HG03175 (cell line): ENCODE data around the gene AP2M1.

Source experiments
- ATAC-seq: cut with Tn5 transposase; IDR thresholded peaks from one replicate; pipeline ENCODE4 v1.9.1; 2021; ENCODE audit warnings: mild to moderate bottlenecking, moderate library complexity; ENCODE audit not compliant: unreplicated experiment

AP2M1 gene

DNA sequence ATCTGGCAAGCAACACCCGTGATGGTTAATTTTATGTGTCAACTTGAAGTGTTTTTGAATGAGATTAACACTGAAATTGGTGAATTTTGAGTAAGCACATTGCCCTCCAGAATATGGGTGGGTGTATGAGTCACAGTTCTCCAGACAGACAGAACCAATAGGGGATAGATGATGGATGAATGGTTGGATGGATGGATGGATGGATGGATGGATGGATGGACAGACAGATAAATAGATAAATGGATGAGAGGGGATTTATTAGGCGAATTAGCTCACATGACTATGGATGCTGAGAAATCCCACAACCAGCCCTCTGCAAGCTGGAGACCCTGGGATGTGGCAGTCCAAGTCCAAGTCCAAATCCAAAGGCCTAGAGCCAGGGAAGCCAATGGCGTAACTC is 49.3 kb downstream of the AP2M1 start:
- no peak for ATAC-seq

DNA sequence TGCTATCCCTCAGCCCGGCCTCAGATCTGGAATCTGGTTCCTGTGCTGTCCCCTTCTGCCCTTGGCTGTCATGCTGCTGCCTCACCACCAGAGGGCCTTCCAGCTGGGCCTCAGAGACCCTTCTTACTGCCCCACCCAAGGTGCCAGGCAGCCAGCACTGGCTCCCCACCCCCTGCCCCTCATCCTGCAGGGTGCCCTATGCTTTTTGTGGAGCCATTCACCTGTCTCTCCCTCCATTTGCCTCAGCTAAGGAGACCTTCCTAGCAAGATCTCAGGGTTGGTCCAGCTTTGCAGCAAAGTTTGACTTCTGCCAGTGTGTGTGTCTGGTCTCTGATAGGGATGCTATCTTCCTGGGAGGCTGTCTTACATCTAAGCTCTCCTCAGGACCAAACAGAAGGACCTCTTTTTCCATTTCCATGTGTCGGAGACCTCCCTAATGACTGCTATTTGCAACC is 52.9 kb downstream of the AP2M1 start:
- no peak for ATAC-seq

DNA sequence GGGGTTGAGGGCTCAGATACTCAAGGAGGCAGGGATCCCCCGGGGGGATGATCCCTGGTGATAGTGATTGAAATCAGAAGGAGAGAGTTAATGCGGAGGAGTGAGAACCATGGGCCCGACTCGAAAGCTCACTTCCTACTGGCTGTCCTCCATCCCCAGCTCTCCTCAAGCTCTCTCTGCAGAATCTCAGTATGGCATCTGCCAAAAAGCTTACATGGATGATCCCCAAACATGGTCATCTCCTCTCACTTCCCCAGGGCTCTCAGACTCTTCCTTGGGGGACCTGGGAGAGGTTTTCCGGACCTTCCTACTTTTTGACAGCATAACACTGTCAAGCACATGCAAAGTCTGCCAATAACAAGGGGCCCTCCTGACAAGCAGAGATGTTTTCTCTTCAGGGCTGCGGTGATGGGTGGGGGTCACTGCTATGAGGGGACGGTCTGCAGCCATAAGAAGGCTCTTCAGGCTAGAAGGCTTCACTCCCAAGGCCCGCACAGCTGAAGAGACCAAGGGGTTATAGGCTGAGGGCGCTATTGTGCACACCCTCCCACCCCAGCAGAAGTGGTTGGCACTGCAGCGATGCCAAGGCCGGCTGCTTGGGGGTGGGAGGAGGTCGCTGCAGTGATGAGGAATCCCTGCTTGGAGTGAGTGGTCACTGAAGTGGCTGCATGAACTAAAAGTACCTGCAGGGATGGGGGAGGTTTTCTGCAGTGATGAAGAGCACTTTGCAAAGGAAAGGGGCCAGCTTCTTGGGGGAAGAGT is 53.9 kb downstream of the AP2M1 start:
- ATAC-seq: no peak

DNA sequence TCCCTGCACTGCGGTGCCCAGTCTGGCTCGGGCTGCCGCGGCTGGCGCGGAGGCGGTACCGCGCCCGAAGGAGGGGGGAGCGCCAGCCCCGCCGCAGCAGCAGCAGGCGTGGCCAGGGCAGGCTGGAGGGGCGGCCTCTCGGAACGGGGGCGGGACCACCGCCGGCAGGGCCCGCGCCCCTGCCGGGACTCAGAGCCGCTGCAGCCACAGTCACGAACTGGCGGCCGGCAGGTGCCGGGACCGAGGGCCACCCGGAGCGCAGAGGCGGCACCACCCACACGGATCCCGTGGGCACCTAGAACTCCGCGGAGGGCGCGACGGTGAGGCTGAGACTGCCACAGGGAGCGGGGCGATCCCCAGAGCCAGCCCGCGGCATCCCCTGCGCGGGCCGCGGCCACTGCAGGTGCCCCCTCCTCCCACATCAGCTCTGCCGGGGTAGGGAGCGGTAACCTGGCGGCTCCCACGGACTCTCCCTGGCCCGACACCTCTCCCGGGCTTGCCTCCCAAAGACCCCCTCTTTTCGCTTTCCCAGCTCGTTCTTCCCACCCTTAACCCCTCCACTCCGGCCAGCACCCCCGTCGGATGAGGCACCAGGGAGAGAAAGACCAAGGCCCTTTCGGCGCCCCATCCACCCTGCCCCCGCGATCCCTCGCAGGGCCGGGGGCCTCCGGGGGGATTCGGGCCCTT is 54.9 kb downstream of the AP2M1 start, which contains the start of gene VWA5B2:
Gene VWA5B2 (plus strand): TSS at position 192 of the 687 bp plus-strand sequence. CDS start 944 bp downstream, outside the sequence.
- peak; percentile 87 for ATAC-seq

DNA sequence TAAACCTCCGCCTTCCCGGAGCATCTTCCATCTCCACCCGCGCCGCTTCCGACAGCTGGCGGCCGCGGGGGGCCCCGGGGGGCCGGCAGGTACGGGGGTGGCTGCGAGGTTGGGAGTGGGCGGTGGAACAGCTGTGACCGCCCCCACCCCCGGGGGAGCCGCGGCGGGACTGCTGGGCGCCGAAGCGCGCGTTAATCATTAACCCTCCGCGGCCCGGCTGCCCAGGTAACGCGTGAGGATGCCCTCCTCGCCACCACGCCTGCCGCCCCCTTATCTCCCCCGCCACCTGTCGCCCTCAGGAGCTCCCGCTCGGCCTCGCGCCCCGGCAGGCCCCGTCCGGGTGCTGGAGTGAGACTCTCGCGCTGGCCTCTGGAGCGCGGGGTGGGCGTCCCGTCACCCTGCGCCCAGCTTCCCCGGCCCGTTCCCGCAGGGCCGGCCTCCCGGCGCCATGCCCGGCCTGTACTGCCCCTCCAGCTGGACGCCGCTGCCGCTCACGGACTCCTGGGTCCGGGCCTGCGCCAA is 55.5 kb downstream of the AP2M1 start:
- ATAC-seq: no peak

DNA sequence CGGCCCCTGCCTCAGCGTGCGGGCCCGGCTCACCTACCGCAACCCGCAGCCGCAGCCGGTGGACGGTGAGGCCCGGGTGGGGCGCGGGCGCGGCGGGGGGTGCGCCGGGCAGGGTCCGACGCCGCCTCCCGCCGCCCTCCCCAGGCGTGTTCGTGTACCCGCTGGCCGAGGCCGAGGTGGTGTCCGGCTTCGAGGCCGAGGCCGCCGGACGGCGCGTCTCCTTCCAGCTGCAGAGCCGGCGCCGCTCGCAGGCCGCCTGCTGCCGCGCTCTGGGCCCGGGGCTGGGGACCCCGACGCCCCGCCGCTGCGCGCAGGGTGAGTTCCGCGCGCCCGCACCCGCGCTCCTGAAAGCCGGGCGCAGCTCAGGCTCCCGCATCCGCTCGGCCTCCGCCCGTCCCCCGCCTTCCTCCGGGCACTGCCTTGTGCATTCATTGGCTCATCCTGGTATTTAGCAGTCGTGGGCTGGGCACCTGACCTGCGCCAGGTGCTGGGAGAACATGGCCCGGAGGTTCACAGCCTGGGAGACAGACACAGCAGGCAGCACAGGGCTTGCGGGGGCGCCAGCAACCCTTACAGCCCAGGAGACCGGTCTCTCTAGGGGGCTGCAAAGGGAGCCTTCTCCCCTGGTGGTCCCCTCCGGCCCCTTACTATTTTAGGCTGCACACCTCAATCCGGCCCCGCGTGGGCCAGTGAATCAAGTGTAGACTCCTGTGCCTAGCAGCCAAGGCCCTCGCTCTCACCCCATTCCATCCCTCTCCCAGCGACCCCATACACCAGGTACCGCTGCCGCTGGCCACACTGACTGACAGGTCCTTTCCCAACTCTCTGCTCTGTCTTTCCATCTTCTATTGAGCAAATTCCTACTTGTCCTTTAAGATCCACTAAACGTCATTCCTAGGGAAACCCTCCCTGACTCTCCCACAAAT is 56.2 kb downstream of the AP2M1 start:
- no peak for ATAC-seq

DNA sequence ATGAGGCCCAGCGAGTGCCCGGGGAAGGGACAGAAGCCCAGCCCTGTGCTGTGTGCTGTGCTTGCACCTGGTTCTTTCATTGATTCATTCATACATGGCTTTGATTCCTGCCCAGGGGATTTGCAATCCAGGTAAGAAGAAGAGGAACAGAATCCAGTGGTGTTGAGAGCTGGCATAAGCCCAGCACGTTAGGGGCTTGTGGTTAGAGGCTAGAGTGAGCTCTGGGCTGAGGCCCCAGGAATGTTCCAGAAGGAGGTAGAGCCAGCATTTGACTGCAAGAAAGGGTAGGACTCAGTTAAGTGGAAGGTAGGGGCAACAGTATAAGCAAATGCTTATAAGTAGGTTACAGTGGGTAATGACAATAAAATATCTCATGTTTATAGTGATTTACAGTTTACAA is 57.0 kb downstream of the AP2M1 start:
- ATAC-seq: no peak

DNA sequence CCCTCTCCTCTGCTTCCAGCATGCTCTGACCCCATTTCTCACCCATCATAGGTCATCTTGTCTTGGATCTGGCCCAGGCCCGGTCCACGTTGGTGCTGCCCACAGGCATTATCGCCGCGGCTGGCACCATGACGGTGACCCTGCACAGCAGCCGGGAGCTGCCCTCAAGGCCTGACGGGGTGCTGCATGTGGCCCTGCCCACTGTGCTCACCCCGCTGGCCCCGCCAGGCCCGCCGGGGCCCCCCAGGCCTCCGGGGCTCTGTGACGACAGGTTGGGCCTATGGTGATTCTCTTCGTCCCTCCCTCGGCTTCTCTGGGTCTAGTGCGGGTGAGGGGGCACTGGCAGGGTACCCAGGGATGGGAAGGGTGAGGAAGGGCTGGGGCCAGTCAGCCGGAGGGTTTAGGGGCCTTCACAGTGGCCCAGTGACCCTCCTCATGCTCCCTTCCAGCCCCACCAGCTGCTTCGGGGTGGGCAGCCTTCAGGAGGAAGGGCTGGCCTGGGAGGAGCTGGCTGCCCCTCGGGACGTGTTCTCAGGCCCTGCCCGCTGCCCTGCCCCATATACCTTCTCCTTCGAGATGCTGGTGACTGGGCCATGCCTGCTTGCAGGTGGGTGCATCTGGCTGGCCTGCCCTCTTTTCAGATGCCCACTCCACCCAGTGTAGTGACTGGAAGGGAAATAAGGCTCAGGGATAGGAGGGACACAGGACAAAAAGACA is 58.6 kb downstream of the AP2M1 start:
- no peak for ATAC-seq
